DND-41 (cell line): Measurements from ENCODE around the gene PPP1R3A.

Experiments
- ATAC-seq: fragments of 200-7000 bp; cut with Tn5 transposase; 3 replicates; pipeline ENCODE4 v1.9.1; 2021; ENCODE audit warnings: low read depth; ENCODE audit not compliant: insufficient read depth
- DNase-seq: peaks from one replicate; pipeline ENCODE4 v3.0.0-alpha.2; 2020
- H2AFZ ChIP-seq: 2 replicates; pipeline ENCODE4 v1.6.0; 2012; ENCODE audit warnings: low read depth, low read length
- H3K27ac ChIP-seq: 2 replicates; pipeline ENCODE4 v1.5.1; 2012; ENCODE audit warnings: low read length, inconsistent platforms
- H3K27me3 ChIP-seq: fragments of 200-600 bp; sonication (generic); 2 replicates; pipeline ENCODE4 v1.6.0; 2012; ENCODE audit warnings: low read length, mild to moderate bottlenecking, inconsistent platforms; ENCODE audit not compliant: insufficient read depth, poor library complexity
- H3K36me3 ChIP-seq: 2 replicates; pipeline ENCODE4 v1.5.1; 2012; ENCODE audit warnings: low read length, inconsistent platforms; ENCODE audit not compliant: insufficient read depth
- H3K4me1 ChIP-seq: 2 replicates; pipeline ENCODE4 v1.5.1; 2012; ENCODE audit warnings: mild to moderate bottlenecking, low read length; ENCODE audit not compliant: insufficient read depth
- H3K4me2 ChIP-seq: 2 replicates; pipeline ENCODE4 v1.6.0; 2012; ENCODE audit warnings: mild to moderate bottlenecking, moderate library complexity, low read length, inconsistent platforms; ENCODE audit not compliant: insufficient read depth
- H3K4me3 ChIP-seq, 2 experiments: fragments of 200-600 bp in 1 of 2; shearing (Covaris generic) in 1 of 2; 2 replicates each; pipeline ENCODE4 v1.5.1; 2012 to 2016; ENCODE audit warnings: inconsistent platforms in 2 of 2, low read length in 2 of 2, mild to moderate bottlenecking in 2 of 2, low read depth in 1 of 2, moderate library complexity in 1 of 2
- H3K79me2 ChIP-seq: 2 replicates; pipeline ENCODE4 v1.6.0; 2012; ENCODE audit warnings: low read length, inconsistent platforms; ENCODE audit not compliant: insufficient read depth
- H3K9ac ChIP-seq: 2 replicates; pipeline ENCODE4 v1.6.0; 2012; ENCODE audit warnings: low read depth, mild to moderate bottlenecking, inconsistent platforms, low read length, moderate library complexity
- H3K9me3 ChIP-seq: 2 replicates; pipeline ENCODE4 v1.5.1; 2012; ENCODE audit warnings: low read length, moderate library complexity, mild to moderate bottlenecking, inconsistent platforms; ENCODE audit not compliant: insufficient read depth, severe bottlenecking
- H4K20me1 ChIP-seq: 2 replicates; pipeline ENCODE4 v1.6.0; 2012; ENCODE audit warnings: low read length; ENCODE audit not compliant: insufficient read depth
- EZH2 ChIP-seq: IDR thresholded peaks from 3 replicates; pipeline ENCODE4 v1.6.1; 2012; ENCODE audit warnings: borderline replicate concordance, low read depth, mild to moderate bottlenecking, moderate library complexity, low read length, inconsistent platforms; ENCODE audit not compliant: severe bottlenecking
- TF ChIP-seq, protein P1 (sequence below): IDR thresholded peaks from 2 replicates; pipeline ENCODE4 v1.5.1; 2012; ENCODE audit warnings: borderline replicate concordance, low read length, moderate library complexity, mild to moderate bottlenecking; ENCODE audit not compliant: poor library complexity, severe bottlenecking; ENCODE audit errors: extremely low read depth

PPP1R3A gene

GRCh38 chr7:113953553-113953952 is 34.7 kb upstream of the PPP1R3A start:
- no peak overlapping the region for H3K4me3 ChIP-seq
- no peak overlapping the region for H3K4me2 ChIP-seq
- H3K4me1 ChIP-seq = no peaks in the 10 kb centered on the region
- H3K9me3 ChIP-seq = peaks cover 6% of the 10 kb centered on the region
- ATAC-seq (no peak), DNase-seq (no peak)
- H2AFZ ChIP-seq = no peak overlapping the region
- no peaks in the 10 kb centered on the region for H4K20me1 ChIP-seq
- no peak overlapping the region for H3K27ac ChIP-seq
- no peak for TF ChIP-seq EZH2
- TF ChIP-seq, protein P1, sequence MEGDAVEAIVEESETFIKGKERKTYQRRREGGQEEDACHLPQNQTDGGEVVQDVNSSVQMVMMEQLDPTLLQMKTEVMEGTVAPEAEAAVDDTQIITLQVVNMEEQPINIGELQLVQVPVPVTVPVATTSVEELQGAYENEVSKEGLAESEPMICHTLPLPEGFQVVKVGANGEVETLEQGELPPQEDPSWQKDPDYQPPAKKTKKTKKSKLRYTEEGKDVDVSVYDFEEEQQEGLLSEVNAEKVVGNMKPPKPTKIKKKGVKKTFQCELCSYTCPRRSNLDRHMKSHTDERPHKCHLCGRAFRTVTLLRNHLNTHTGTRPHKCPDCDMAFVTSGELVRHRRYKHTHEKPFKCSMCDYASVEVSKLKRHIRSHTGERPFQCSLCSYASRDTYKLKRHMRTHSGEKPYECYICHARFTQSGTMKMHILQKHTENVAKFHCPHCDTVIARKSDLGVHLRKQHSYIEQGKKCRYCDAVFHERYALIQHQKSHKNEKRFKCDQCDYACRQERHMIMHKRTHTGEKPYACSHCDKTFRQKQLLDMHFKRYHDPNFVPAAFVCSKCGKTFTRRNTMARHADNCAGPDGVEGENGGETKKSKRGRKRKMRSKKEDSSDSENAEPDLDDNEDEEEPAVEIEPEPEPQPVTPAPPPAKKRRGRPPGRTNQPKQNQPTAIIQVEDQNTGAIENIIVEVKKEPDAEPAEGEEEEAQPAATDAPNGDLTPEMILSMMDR = no peak
- no peaks in the 10 kb centered on the region for H3K36me3 ChIP-seq
- no peak overlapping the region for H3K9ac ChIP-seq
- no peaks in the 10 kb centered on the region for H3K27me3 ChIP-seq
- H3K79me2 ChIP-seq = no peaks in the 10 kb centered on the region

DNA sequence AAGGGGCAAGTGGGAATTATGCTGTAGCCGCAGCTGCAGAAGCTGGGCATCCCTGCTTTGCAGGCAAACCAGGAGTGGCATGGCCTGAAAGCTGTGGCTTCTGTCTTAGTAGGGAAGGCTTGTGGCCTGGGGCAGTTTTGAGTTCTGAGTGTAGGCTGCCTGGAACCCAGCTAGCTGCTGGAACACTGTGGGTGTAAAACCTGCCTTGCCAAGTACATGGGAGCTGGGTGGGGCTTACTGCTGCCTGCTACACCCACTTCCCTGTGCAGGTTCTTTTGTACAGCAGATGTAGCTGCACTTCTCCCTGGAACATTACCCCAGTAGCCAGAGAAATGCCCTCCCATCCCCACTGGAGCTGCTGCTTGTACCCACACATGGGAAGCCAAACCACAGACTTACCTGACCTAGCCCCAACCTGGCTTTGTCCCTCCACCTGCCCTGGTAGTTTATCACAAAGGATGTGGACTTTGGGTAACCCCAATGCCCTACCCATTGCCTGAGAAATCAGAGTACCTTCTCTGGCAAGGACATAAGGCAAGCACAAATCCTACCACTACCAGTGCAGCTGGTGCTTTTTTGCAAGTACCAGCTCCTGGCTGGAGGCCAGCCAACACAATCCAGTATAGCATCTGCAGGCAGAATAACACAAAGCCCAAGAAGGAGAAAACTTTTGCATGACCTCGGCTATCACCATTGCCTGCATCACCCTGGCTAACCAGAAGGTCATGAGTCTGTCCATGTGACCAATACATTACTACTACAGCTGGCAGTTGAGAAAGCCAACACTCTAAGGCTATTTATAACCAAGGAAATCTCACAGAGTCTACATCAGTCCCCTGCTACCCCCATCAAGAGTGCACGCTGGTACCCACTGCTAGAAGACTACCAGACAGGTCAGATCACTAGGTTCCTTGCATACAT is 26.5 kb upstream of the PPP1R3A start:
- Histone ChIP-seq H3K9ac (no peak overlapping the region), H3K4me1 (no peaks in the 10 kb centered on the region), H3K4me2 (no peak overlapping the region), H3K4me3 (no peak overlapping the region), H2AFZ (no peak overlapping the region), H4K20me1 (no peaks in the 10 kb centered on the region), H3K36me3 (no peaks in the 10 kb centered on the region), H3K9me3 (no peaks in the 10 kb centered on the region), H3K27me3 (no peaks in the 10 kb centered on the region), H3K79me2 (no peaks in the 10 kb centered on the region), H3K27ac (no peak overlapping the region)
- DNase-seq (no peak), ATAC-seq (no peak)
- TF ChIP-seq, protein P1 = no peak
- no peak for TF ChIP-seq EZH2

GRCh38 chr7:113936982-113937381 is 18.2 kb upstream of the PPP1R3A start:
- Histone ChIP-seq H3K4me2 (no peak overlapping the region), H3K9ac (no peak overlapping the region), H3K27ac (no peak overlapping the region), H3K4me1 (no peaks in the 10 kb centered on the region), H2AFZ (no peak overlapping the region), H3K79me2 (no peaks in the 10 kb centered on the region), H3K4me3 (no peak overlapping the region), H3K9me3 (no peaks in the 10 kb centered on the region), H4K20me1 (no peaks in the 10 kb centered on the region), H3K36me3 (no peaks in the 10 kb centered on the region), H3K27me3 (no peaks in the 10 kb centered on the region)
- TF ChIP-seq EZH2 = no peak
- TF ChIP-seq, protein P1 = no peak
- no peak for ATAC-seq
- no peak for DNase-seq
